Superior temporal gyrus (tissue), 1 donor: ENCODE data around the gene CHAMP1.

ENCODE experiments used
- DNase-seq: peaks from one replicate; pipeline ENCODE4 v3.0.0-alpha.2; 2016; ENCODE audit errors: extremely low spot score

The CHAMP1 gene, protein sequence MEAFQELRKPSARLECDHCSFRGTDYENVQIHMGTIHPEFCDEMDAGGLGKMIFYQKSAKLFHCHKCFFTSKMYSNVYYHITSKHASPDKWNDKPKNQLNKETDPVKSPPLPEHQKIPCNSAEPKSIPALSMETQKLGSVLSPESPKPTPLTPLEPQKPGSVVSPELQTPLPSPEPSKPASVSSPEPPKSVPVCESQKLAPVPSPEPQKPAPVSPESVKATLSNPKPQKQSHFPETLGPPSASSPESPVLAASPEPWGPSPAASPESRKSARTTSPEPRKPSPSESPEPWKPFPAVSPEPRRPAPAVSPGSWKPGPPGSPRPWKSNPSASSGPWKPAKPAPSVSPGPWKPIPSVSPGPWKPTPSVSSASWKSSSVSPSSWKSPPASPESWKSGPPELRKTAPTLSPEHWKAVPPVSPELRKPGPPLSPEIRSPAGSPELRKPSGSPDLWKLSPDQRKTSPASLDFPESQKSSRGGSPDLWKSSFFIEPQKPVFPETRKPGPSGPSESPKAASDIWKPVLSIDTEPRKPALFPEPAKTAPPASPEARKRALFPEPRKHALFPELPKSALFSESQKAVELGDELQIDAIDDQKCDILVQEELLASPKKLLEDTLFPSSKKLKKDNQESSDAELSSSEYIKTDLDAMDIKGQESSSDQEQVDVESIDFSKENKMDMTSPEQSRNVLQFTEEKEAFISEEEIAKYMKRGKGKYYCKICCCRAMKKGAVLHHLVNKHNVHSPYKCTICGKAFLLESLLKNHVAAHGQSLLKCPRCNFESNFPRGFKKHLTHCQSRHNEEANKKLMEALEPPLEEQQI

DNA sequence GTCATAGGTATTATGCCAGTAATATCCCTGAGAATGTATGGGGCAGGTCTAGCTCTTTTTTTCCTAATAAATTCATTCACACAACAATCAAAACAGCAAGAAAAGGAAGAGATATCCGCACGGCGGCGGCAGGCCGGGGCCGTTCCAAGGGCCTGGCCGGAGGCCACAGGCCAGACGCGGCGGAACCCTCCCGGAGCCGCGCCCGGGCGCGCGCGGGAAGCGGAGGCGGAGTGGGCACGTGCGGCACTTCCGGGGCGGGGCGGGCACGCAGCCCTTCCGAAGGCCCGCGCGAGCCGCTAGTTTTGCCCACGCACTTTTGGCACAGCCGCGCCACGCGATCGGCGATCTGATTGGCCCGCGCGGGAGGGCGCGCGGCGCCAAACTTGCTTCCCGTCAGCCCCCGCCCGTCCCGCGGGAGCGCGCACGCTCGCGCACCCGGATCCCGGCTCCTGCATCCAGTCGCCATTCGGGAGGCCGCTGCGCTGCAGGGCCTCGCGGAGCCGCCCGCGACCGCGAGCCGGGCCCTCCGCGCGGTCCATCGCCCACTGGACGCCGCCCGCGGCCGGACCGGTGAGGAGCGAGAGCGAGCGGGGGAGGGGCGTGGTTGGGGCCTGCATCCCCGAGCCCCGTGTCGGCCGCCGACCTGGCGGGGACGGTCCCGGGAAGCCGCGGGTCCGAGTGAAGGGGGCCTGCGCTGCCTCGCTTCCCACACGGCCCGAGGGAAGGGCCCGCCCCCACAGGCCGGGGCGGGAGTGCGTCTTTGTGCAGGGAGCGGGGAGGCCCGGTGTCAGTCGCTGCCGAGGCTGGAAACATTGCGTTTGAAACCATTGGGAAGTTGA lies at the start of gene CHAMP1:
CHAMP1 (plus strand) TSS at position 430 of the 839 bp plus-strand sequence. CDS start 9,340 bp downstream, outside the sequence.
- DNase-seq, result peak; percentile 96

DNA sequence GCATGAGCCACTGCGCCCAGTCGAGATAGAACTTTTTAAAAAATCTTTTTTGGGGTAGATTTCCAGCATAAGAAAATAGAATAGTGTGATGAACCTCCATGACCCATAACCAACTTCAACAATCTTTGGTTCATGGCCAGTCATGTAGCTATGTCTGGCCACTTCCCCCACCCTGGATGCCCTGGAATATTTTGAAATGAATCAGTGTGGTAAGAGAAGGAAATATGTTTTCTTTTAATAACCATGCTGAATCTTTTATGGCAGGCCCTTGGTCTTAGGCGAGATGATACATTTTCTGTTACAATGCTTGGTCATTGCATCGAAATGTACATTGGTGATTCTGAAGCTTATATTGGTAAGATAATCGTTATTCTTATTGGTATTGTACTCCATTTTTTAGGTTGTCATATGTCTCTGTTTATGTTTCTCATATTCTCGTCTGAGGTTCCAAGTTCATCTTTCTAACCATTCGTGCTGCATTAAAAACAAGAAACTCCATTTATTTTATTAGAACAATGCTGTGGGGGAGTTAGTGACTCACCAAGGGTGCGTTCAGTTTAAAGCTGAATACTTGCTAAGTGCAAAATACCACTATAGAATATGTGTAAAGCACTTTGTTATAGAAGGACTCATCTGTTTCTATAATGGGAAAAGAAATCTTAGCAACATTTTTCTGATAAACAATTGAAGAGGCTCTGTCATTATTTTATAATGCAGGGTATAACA lies 49.3 kb upstream of the CHAMP1 start:
- no peak for DNase-seq

DNA sequence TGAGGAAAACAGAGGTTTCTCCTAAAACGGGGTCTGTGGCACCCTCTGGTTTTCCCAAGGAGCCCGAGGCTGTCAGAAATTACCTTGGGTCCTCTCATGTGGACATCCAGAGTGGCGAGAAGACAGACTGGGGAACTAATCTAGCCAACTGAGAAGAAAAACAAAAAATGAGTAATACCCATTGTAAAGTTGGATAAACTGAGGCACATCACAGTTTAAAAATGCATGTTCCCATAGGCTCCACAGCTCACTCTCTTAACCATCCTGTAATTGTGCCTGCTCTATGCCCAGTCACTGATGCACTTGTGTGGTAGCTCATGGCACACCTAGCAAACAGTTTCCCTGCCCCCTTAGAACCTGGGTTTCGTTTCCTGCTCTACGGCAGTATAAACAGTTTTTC lies 48.1 kb upstream of the CHAMP1 start:
- DNase-seq, result no peak

DNA sequence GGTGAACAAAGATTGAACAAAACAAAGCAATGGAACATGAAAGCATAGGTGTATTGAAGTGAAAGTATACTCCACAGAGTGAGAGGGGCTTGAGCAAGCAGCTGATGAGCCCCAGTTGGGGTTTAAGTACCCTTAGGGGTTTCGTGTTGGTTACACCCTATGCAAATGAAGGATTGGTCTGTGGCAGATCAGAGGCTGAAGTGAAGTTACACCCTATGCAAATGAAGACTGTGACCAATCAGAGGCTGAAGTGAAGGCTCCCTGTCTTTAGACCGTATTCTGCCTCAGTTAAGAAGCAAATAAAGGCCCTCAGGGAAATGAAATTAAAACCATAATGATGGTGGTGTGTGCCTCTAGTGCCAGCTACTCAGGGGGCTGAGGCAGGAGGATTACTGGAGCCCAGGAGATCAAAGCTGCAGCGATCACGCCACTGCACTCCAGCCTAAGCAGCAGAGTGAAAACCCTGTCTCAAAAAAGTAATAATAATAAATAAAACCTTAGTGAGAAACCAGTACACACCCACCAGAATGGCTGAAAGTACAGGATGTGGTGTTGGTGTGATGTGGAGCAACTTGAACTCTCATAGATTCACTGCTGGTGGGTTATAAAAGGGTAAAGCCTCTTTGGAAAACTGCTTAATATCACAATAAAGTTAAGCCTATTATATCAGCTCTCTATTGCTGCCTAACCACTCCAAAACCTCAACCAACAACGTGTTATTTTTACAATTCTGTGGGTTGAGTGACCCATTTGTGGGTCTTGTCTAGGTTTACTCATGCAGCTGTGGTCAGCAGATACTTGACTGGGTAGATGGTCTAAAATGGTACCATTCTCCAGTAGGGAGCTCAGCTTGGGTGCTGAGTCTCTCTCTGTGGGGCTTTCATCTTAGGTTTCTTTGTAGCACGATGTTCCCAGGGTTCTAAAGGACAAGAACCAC lies 45.7 kb upstream of the CHAMP1 start:
- no peak for DNase-seq

DNA sequence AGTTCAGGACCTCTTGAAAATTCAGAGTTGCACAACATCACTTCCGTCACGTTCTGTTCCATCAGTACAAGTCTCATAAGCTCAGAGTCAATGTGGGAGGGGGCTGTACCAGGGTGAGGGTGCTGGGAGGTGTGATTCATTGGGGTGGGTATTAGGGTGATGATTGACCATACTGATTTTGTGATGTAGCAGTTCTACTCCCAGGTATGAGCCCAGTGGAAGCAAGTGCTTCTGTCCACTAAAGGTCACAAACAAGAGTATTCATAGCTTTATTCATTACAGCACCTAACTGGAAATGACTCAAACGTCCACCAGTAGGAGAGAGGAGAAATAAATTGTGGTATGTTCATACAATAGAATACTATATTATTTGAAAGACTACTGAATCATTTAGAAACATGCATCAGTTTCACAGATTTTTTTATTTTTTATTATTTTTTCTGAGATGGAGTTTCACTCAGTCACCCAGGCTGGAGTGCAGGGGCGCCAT lies 45.0 kb upstream of the CHAMP1 start:
- no peak for DNase-seq

DNA sequence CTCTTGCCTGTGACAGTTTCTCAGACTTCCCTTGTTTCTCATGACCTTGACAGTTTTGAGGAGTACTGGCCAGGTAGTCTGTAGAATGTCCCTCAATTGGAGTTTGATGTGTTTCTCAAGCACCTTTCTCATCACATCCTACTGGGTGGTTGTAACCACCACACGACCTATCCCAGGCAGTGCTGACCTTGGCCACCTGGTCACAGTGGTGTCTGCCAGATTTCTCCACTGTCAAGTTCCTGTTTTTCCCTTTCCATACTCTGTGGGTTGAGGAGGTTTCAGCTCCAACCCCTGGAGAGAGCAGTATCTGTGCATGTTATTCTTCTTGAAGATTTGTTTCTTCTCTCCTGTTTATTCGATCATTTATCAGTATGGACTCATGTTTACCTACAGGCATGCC lies 41.3 kb upstream of the CHAMP1 start:
- DNase-seq, result no peak

DNA sequence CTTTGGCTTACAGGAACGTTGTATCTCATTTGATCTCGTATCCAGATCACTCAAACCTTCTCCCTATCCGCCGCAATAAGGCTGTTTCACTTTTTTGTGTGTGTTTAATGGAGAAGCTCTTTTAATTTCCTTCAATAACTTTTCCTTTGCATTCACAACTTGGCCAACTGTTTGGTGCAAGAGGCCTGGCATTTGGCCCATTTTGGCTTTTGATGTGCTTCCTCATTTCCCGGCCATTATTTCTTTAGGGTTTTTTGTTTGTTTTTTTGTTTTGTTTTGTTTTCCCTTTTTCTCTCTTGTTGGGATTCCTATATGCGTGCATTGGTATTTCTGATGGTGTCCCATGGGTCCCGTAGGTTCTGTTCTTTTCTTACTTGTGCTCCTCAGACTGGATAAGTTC lies 39.0 kb upstream of the CHAMP1 start:
- no peak for DNase-seq

DNA sequence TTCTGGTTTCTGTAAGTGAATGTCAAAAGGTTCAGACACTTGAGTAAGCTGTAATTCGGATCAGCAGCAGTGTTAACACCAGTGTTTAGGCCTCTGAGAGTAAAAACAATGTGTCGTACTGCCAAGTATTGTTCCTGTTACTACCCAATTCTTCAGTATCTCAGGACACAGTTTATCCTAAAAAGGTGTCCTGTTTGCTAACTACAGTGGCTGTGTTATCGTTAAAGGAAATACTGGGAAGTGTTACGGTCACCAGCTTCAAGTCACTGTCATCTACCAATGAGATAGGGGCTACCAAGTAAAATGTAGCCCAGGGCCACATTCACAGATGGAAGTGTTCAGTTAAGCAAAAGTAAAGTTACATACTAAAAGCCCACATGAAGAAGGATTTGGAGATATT lies 35.2 kb upstream of the CHAMP1 start:
- no peak for DNase-seq

DNA sequence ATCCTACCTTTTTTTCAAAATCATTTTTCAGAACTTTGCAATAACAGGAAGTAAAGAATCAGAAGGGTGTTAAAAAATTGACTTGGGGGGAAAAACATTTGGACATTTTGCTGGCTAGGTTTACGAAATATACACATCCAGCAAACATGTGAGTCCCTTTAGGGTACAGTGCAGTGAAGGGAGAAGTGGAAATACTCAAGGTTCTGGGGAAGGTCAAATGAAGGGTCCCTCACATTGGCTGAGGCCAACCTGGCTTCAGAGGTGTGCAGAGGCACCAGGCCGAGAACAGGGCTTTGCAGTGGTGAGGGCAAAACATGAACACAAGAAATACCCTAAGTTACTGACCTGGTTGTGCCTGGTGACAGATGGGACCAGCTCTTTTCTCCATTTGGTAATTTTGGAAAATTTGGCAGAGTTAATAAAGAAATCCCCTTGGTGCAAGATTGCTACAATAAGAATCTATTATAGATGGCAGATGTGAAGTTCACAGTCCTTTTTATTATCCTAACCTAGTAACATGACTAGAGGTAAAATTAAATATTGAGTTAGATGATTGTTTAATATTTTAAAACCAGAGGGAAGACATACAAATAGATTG lies 34.4 kb upstream of the CHAMP1 start:
- no peak for DNase-seq

DNA sequence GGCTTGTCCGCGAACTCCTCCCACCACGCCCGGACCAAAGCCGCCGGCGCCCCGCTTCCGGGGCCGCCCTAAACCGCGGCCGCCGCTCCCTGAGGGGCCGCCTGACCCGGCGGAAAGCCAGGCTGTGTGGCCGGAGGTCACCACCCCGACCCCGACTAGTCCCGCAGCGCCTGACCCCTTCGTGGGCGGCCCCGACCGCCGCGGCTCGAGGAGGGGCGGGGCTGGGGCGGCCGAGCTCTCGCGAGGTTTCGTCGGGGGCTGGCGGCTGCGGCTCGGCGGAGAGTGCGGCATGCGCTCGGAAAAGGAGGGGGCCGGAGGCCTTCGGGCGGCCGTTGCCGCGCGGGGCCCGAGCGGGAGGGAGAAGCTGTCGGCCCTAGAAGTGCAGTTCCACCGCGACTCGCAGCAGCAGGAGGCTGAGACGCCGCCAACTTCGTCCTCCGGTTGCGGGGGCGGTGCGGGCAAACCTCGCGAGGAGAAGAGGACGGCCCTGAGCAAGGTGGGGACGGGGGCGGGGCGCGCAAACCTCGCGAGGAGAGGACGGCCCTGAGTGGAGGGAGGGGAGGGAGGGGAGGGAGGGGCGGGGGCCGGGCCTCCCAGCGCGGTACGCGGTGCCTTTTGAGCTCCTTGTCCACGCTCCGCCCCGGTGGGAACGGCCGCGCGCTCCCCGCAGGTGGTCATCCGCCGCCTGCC lies 32.8 kb upstream of the CHAMP1 start, which contains the start of gene UPF3A:
UPF3A (plus strand) TSS at position 251 of the 690 bp plus-strand sequence; CDS start at position 290, 39 bp downstream.
- DNase-seq, result peak; percentile 80

DNA sequence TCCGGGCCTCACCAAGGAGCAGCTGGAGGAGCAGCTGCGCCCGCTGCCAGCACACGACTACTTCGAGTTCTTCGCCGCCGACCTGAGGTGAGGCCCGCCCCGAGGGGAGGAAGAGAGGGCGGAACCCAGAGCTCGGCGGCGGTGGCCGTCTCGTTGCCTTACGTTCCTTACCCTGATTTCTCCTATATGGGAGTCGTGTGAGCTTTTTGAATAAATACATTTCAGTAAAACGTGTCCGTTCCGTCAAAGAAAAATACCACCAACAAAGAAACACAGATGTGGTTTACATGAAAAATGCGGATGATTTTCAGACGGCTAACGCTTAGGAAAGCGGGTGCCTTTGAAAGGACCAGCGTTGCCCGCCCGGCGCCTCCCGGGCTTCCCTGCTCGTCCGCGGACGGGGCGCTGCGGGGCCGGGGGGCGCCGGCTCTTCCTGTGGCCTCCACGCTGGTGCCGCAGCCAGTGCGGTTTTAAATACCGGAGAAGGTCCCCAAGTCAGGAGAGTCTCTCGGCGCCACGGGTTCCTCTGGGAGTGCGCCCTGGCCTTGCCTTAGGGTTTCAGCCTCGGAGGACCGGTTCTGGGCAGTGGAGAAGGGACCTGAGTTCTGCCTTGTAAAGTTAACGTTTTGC lies 32.1 kb upstream of the CHAMP1 start:
- DNase-seq, result peak; percentile 69

DNA sequence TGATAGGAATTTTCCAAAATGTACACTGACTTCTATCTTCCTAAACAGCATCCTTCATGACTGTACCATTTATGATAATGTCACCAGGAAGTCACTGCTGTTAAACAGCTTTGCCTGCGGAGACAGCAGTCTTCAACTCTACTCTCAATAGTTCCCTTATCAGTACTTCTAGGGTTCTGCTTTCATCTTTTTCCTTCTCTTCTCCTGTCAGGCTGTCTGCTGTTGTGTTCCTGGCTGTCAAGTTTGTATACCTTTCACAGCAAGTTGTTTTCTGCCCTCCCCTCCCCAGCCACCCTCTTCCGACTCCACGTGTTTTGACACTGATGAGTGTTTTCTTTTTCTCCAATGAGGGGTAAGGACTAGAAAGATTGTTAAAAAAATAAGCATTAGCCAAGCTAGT lies 30.7 kb upstream of the CHAMP1 start:
- no peak for DNase-seq

DNA sequence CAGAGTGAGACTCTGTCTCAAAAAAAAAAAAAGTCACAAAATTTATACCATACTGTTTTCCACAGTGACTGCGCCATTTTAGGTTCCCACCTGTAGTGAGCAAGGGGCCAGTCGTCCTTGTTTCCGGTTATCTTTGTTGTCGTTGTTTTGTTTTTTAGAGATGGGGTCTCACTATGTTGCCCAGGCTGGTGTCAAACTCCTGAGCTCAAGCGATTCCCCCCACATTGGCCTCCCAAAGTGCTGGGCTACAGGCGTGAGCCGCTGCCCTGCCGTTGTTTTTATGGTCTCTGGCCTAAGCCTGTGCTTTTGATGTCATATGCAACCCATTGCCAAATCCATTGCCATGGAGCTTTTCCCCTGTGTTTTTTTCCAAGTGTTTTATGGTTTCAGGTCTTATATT lies 29.6 kb upstream of the CHAMP1 start:
- no peak for DNase-seq

DNA sequence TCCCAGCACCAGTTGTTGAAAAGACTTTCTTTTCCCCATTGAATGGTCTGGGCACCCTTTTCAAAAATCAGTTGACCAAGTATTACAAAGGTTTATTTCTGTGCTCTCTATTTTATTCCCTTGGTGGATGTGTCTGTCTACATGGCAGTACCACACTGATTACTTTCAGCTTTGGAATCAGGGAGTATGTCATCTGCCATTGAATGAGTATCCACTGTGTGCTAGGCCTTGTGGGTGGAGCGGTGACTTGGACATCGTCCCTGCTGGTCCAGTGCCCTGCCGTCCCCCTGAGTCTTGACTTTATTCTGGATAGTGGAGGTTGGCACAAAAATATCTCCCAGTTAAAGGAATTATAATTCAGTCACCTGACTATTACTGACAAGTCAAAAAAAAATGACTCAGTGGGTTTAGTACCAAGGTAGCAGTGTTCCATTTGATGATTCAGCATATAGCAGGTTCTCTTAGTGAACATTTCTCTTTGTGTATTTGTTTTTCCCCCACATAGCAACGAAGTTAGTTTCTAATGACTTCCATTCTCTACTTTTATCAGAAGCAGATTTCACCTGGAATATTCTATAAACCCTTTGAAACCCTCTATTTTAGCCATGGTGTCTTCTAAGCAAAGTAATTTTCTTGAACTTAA lies 29.0 kb upstream of the CHAMP1 start:
- DNase-seq, result no peak

DNA sequence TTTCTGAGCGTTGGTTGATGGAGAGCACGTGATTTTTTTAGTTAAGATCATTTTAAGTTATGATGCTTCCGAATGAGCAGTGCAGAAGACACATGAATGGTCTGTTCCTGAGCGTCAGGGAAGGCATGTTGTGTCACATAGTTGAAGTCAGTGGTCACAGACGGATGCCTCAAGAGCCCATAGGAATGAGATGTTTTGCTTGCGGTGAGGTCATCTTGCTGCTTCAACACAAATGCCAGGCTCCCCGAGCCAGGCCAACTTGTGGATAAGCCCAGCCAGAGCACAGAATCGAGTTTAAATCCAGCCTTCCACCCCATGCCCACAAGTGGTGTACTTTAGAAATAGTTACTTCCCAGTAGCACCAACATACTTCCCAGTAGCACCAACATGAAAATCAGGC lies 27.5 kb upstream of the CHAMP1 start:
- no peak for DNase-seq

DNA sequence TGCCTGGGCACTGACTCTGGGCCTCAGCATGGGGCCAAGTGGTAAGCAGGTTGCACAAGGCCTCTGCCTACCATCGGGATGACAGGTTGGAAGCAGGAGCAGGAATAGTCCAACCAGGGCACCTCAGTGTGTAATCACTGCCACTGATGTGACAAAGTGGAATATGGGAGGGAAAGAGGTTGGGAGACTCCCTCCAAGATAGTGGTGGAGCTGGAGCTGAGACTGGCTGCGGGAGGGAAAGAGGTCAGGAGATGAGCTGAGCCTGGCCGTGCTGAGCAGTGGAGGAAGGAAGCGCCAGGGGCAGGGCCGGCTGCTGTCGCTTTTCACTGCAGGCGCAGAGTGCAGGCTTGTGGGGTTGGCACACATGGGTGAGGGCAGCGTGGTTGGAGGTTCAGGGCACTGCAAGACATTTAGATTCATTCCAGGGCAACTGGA lies 26.1 kb upstream of the CHAMP1 start:
- DNase-seq, result no peak

DNA sequence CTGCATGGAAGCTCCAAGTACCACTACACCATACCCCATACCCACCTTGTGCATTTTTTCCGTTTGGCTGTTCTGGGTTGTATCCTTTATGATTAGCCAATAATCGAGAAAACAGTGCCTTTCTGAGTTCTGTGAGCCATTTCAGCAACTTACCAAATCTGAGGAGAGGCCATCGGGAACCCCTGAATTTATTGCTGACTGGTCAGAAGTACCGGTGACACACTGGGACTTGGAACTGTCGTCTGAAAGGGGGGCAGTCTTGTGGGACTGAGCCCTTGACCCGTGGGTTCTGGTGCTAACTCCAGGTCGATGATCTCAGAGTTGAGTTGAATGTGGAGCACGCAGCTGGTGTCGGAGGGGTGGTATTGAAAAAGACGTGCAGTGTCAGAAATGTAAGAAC lies 17.9 kb upstream of the CHAMP1 start:
- no peak for DNase-seq

DNA sequence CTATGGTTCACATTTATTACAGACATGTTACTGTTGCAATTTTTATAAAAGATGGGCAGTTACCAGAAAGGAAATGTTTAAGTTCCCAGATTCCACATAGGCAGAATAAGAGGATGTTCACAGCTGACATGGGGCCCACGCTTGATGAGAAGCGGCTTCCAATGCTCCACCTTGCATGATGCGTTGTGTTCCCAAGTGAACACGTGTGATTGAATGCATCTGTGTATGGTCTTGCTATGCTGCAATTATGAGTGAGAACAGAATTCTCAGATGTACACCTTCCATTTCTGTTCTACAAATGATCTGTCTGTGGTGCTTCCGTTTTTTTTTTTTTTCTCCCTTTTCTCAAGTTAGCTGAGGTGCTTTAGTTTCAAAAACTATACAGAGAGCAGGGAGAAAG lies 17.4 kb upstream of the CHAMP1 start:
- no peak for DNase-seq
